Testis (tissue), 3 donors: ENCODE data around the gene MSLN. TPM values are rescaled to one million over a fixed set of nuclear protein-coding genes. Genes with fewer than 3 reads are reported as not detected.
"Not testable (repeated sequence)": the region's sequence is repeated elsewhere in the genome, so short reads cannot be mapped to it uniquely, and the experiment has no call there.

Experiments
- DNase-seq: peaks from one replicate; pipeline ENCODE4 v3.0.0-alpha.2; 2019
- H3K27ac ChIP-seq, 2 donors: fragments of 200-600 bp; sonication (generic); one replicate each; pipeline ENCODE4 v1.5.1; 2019
- H3K27me3 ChIP-seq: fragments of 200-600 bp; sonication (generic); one replicate; pipeline ENCODE4 v1.5.1; 2019
- H3K36me3 ChIP-seq: fragments of 200-600 bp; sonication (generic); one replicate; pipeline ENCODE4 v1.5.1; 2017; ENCODE audit warnings: low read depth; ENCODE audit errors: missing control alignments
- H3K4me1 ChIP-seq: fragments of 200-600 bp; sonication (generic); one replicate; pipeline ENCODE4 v1.5.1; 2019
- H3K4me3 ChIP-seq, 2 donors: fragments of 200-600 bp; sonication (generic); one replicate each; pipeline ENCODE4 v1.5.1; 2017 to 2019
- H3K9me3 ChIP-seq: fragments of 200-600 bp; sonication (generic); one replicate; pipeline ENCODE4 v1.5.1; 2017
- POLR2A ChIP-seq: fragments of 450-650 bp; IDR thresholded peaks from one replicate; pipeline ENCODE4 v1.6.1; 2017; ENCODE audit warnings: antibody characterized with exemption, mild to moderate bottlenecking, moderate library complexity
- WGBS, 2 donors: methylation state at CpG; one replicate each; pipeline ENCODE4 v1.1.5; 2018; 5-methylcytosine and 5-hydroxymethylcytosine counted together
- intact Hi-C: fragments of 100-400 bp; cut with DNase I; formaldehyde crosslinking; loops from one replicate; pipeline ENCODE4 v1.15.1; 2023; ENCODE audit warnings: low total_unique reads
- polyA plus RNA-seq: library from polyadenylated mRNA; stranded (reverse); fragments of 350-450 nt; fragmentation: Illumina TruSeq; extraction: RNeasy Lipid Tissue Mini Kit (QIAGEN cat#74804); gene quantifications from one replicate; pipeline ENCODE4 v1.2.3, GENCODE V29; 2014; ENCODE audit warnings: low read depth, low replicate concordance; ENCODE audit not compliant: insufficient read depth
- total RNA-seq, 2 donors: library from RNA; depleted of rRNA; stranded (reverse); fragments of >200 nt; gene quantifications; one replicate each; pipeline ENCODE4 v1.2.3, GENCODE V29; 2016
- TF ChIP-seq, protein P1 (sequence below), 3 experiments: fragments of 450-650 bp in 2 of 3; fragments of 200-600 bp in 1 of 3; sonication (generic) in 1 of 3; IDR thresholded peaks; one replicate each; pipeline ENCODE4 v1.5.1; 2016 to 2019; ENCODE audit warnings: antibody characterized with exemption in 3 of 3, mild to moderate bottlenecking in 2 of 3, moderate library complexity in 1 of 3

MSLN gene
- total and polyA plus RNA-seq, 3 donors from 2014 or later = 1.5 to 18.5 (median 2.8) TPM

DNA sequence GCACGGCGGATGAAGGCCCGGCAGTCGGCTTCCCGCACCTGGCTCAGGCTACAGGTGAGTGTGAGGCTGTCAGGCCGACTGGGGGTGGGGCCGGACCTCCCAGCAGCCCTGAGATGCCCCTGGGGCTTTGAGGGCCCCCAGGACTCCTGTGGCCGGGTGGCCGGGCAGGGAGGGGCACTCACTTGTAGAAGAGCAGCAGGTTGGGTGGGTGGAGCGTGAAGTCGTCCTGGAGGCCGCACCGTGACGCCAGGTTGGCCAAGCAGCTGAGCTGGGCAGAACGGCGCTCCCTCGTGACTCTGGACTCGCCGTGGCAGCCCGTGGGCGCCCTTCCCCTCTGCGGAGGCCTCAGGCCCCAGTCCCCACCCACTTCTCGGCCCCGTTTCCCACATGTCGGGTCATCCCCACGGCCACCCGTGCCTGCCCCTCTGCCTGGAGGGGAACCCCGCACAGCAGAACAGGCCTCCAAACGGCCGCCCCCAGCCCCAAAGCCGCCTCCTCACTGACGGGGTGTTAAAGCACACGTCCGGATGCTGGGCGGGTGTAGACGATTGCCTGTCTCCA, 14.8 kb downstream of the MSLN start:
- H3K27ac ChIP-seq = no peak overlapping the region
- H3K36me3 ChIP-seq = no peaks in the 10 kb centered on the region
- intact Hi-C loops = no loop called here
- H3K27me3 ChIP-seq = no peaks in the 10 kb centered on the region
- H3K9me3 ChIP-seq = no peaks in the 10 kb centered on the region
- no peaks in the 10 kb centered on the region for H3K4me1 ChIP-seq
- no peak for DNase-seq
- TF ChIP-seq, protein P1, sequence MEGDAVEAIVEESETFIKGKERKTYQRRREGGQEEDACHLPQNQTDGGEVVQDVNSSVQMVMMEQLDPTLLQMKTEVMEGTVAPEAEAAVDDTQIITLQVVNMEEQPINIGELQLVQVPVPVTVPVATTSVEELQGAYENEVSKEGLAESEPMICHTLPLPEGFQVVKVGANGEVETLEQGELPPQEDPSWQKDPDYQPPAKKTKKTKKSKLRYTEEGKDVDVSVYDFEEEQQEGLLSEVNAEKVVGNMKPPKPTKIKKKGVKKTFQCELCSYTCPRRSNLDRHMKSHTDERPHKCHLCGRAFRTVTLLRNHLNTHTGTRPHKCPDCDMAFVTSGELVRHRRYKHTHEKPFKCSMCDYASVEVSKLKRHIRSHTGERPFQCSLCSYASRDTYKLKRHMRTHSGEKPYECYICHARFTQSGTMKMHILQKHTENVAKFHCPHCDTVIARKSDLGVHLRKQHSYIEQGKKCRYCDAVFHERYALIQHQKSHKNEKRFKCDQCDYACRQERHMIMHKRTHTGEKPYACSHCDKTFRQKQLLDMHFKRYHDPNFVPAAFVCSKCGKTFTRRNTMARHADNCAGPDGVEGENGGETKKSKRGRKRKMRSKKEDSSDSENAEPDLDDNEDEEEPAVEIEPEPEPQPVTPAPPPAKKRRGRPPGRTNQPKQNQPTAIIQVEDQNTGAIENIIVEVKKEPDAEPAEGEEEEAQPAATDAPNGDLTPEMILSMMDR (IDR thresholded peaks at IDR 0.05) = no peak
- TF ChIP-seq POLR2A = no peak
- 79 to 80% methylated on average over 25 to 36 of the region's 36 CpGs for WGBS, 2 donors
- H3K4me3 ChIP-seq = no peak overlapping the region

DNA sequence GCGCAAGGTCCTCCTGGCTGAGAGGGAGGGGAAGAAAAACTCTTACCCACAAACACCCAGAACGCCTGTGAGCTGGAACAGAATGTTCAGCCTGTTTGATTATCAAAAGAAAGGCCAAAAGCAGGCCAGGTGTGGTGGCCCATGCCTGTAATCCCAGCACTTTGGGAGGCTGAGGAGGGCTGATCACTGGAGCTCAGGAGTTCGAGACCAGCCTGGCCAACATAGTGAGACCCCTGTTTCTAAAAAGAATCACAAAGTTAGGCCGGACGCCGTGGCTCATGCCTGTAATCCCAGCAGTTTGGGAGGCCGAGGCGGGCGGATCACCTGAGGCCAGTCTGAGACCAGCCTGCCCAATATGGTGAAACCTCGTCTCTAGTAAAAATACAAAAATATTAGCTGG, 15.8 kb downstream of the MSLN start:
- H3K36me3 ChIP-seq, H3K27me3 ChIP-seq, DNase-seq, H3K9me3 ChIP-seq, H3K4me3 ChIP-seq, H3K27ac ChIP-seq, intact Hi-C loops, H3K4me1 ChIP-seq: not testable (repeated sequence)
- WGBS, 2 donors = 92 to 93% methylated on average over 10 of the region's 10 CpGs

DNA sequence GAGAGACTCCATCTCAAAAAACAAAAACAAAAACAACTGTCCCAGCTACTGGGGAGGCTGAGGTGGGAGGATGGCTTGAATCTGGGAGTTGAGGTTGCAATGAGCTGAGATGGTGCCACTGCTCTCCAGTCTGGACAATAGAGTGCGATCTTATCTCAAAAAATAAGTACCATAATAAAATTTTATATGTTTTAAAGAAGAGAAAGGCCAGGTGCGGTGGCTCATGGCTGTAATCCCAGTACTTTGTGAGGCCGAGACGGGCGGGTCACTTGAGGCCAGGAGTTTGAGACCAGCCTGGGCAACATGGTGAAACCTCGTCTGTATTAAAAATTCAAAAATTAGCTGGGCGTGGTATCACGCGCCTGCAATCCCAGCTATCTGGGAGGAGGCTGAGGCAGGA, 16.3 kb downstream of the MSLN start:
- Histone ChIP-seq H3K27ac (no peak overlapping the region), H3K9me3 (no peaks in the 10 kb centered on the region), H3K36me3 (no peaks in the 10 kb centered on the region), H3K27me3 (no peaks in the 10 kb centered on the region), H3K4me3 (no peak overlapping the region), H3K4me1 (no peaks in the 10 kb centered on the region)
- 89 to 93% methylated on average over 9 of the region's 9 CpGs for WGBS, 2 donors
- TF ChIP-seq, protein P1 (IDR thresholded peaks at IDR 0.05) = no peak
- no peak for TF ChIP-seq POLR2A
- no peak for DNase-seq
- intact Hi-C loops = no loop called here

DNA sequence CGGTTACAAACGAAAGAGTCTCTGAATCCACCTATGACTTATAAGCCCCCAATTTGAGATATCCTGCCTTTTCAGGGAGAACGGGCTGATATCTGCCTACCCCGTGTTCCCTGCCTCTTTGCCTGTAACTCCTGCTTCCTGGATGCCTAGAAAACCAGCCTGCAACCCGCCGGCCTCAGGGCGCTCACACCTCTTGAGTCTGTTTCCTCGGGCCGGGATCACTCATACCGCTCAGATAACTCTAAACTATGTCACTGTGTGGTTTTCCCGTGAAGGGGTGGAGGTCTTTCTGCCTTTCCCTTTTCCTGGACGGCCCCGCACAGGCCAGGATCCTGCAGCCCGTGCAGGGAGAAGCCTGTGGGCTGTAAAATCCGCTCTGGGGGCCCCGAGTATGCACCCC, 17.3 kb downstream of the MSLN start:
- TF ChIP-seq, protein P1 (IDR thresholded peaks at IDR 0.05) = no peak
- TF ChIP-seq POLR2A = no peak
- Histone ChIP-seq H3K27ac (no peak overlapping the region), H3K9me3 (no peaks in the 10 kb centered on the region), H3K4me3 (no peak overlapping the region), H3K4me1 (no peaks in the 10 kb centered on the region), H3K27me3 (no peaks in the 10 kb centered on the region), H3K36me3 (no peaks in the 10 kb centered on the region)
- DNase-seq = no peak
- intact Hi-C loops = no loop called here
- 40 to 63% methylated on average over 15 to 16 of the region's 16 CpGs for WGBS, 2 donors

DNA sequence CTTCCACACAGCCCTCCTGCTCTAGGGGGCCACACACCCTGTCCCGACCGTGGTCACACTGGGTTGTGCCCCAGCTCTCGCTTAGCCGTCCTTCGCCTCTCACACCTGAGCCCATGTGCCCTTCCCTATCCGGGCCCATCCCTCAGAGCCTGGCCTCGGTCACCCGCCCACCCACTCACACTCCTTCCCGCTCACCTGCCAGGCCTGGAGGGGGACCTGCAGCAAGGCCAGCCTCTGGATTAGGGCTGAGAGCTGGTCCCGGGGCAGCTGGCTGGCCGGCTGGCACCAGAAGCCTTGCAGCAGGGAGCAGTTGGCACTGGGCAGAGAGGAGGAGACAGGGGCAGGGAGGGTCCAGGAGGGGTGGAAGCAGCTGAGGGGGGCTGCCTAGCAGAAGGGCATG, 17.9 kb downstream of the MSLN start:
- Histone ChIP-seq H3K4me3 (no peak overlapping the region), H3K27ac (no peak overlapping the region), H3K9me3 (no peaks in the 10 kb centered on the region), H3K27me3 (no peaks in the 10 kb centered on the region), H3K4me1 (peaks cover under 1% of the 10 kb centered on the region), H3K36me3 (no peaks in the 10 kb centered on the region)
- TF ChIP-seq, protein P1 (IDR thresholded peaks at IDR 0.05) = no peak
- no peak for TF ChIP-seq POLR2A
- intact Hi-C loops = no loop called here
- 83 to 84% methylated on average over 9 to 11 of the region's 11 CpGs for WGBS, 2 donors
- no peak for DNase-seq
